ENCODE data around the gene RANBP10.

GRCh38 chr16:67780847-67781564 lies 25.4 kb downstream of the RANBP10 start:
- TF ChIP-seq CTCF (IDR thresholded peaks at IDR 0.05) (no peak), POLR2A (IDR thresholded peaks at IDR 0.05) (no peak)

Data from right lobe of liver (tissue), 4 donors.